ENCODE measurements around the gene EIF4ENIF1.

GRCh38 chr22:31503211-31503964 is 13.7 kb upstream of the EIF4ENIF1 start:
- no peak for TF ChIP-seq CTCF (IDR thresholded peaks at IDR 0.05; ENCODE audit: poor library complexity, severe bottlenecking)
- TF ChIP-seq POLR2AphosphoS5 (IDR thresholded peaks at IDR 0.05) = no peak

Data from neural cell (in vitro differentiated cells).